ENCODE measurements around the gene TIFAB. TPM values are rescaled to one million over a fixed set of nuclear protein-coding genes. Genes with fewer than 3 reads are reported as not detected.

The TIFAB gene
- total RNA-seq, 1 experiment from 2014 or later: not detected

DNA sequence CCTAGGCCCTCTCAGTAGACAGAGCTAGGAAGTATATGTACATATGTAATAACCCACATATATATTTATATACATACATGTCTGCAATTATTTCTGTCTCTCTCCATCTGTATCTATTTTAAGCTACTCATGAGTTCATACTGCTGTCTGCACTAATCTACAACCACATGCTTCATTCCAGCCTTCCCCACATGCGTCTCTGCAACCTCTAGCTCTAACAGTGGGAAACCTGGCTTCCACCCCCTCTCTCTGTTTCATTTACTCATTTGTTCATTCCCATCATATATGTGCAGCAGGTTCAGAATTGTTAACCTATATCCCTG, 28.3 kb downstream of the TIFAB start (continued):
- TF ChIP-seq SRF (IDR thresholded peaks at IDR 0.05; ENCODE audit: low read depth) (no peak), SP1 (IDR thresholded peaks at IDR 0.05; ENCODE audit: low read depth) (no peak), CBX3 (IDR thresholded peaks at IDR 0.05; ENCODE audit: low read depth) (no peak)

- H3K9me2 ChIP-seq (ENCODE audit: insufficient read depth): no peaks in the 10 kb centered on the region
These were observed 28.9 kb downstream of the TIFAB start for GRCh38 chr5:135423146-135423845.

More at GRCh38 chr5:135423146-135423845, 28.9 kb downstream of the TIFAB start:
- ChIA-PET POLR2A (no interaction called here), RAD21 (ENCODE audit: low non-redundant PET in 1 of 2, low total read pairs in 2 of 2, uncharacterized antibody in 2 of 2, unreplicated experiment in 2 of 2) (no interaction called here), CTCF (interaction anchor here (1.2 kb wide), 1 partner anchor 11 kb away, joined by 6 read pairs; no protein-coding TSS in a partner anchor)
- BruUV-seq (replicated peaks): no TSS peak
- peak; percentile 82 for ATAC-seq
- Histone ChIP-seq H4K20me1 (ENCODE audit: insufficient read depth) (no peaks in the 10 kb centered on the region), H3K9me3 (ENCODE audit: control insufficient read depth in 1 of 2, insufficient read depth in 1 of 2, low read depth in 1 of 2, low read length in 2 of 2) (no peaks in the 10 kb centered on the region), H3K36me3 (ENCODE audit: control insufficient read depth in 1 of 2, insufficient read depth in 2 of 2, low read length in 2 of 2) (no peaks in the 10 kb centered on the region), H2AFZ (ENCODE audit: low read depth, low read length, poor library complexity, severe bottlenecking) (peak overlapping the region; percentile 100), H3K4me1 (ENCODE audit: control insufficient read depth in 1 of 2, insufficient read depth in 2 of 2, low read length in 2 of 2) (peaks cover 9 to 23% of the 10 kb centered on the region in 2 experiments; a peak in 3 of 4 replicates), H3K79me2 (ENCODE audit: insufficient read depth, low read length) (no peaks in the 10 kb centered on the region), H3K9ac (ENCODE audit: low read length) (peak overlapping the region; percentile 17), H3K4me3 (replicated peaks in 1 of 2; ENCODE audit: low read depth in 1 of 2, low read length in 2 of 2) (peak overlapping the region in 1 of 2 experiments; percentile 42; a peak in 2 of 4 replicates), H3K27ac (ENCODE audit: low read depth, low read length) (peak overlapping the region; percentile 2; the same call in 1 of the 2 replicates), H3K4me2 (ENCODE audit: low read length) (peak overlapping the region; percentile 74), H3K27me3 (ENCODE audit: insufficient read depth, low read length) (no peaks in the 10 kb centered on the region)
- intact Hi-C loops (cut with micrococcal nuclease): no loop called here
- DNase-seq (ENCODE audit: low read depth, low spot score): peak; percentile 29
- TF ChIP-seq JUND (IDR thresholded peaks at IDR 0.05) (peak; percentile 79), SIN3A (IDR thresholded peaks at IDR 0.05; ENCODE audit: low read depth) (no peak), SP1 (IDR thresholded peaks at IDR 0.05; ENCODE audit: low read depth) (peak; percentile 47), POLR2A (IDR thresholded peaks at IDR 0.05; ENCODE audit: borderline replicate concordance, extremely low read depth, insufficient read depth, insufficient read length) (no peak), FOSL1 (IDR thresholded peaks at IDR 0.05; ENCODE audit: low read depth) (peak; percentile 79), CBX3 (IDR thresholded peaks at IDR 0.05; ENCODE audit: low read depth) (peak; percentile 58; the same call in 1 of the 2 replicates), ELF1 (IDR thresholded peaks at IDR 0.05; ENCODE audit: borderline replicate concordance, low read depth) (no peak), RAD21 (IDR thresholded peaks at IDR 0.05; ENCODE audit: low read depth) (no peak), EZH2 (IDR thresholded peaks at IDR 0.05) (no peak), EGR1 (IDR thresholded peaks at IDR 0.05; ENCODE audit: low read depth) (no peak), SRF (IDR thresholded peaks at IDR 0.05; ENCODE audit: low read depth) (no peak), ZFX (IDR thresholded peaks at IDR 0.05) (no peak)
- TF ChIP-seq, protein P1, sequence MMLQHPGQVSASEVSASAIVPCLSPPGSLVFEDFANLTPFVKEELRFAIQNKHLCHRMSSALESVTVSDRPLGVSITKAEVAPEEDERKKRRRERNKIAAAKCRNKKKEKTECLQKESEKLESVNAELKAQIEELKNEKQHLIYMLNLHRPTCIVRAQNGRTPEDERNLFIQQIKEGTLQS (IDR thresholded peaks at IDR 0.05): peak; percentile 61
- TF ChIP-seq, protein P2, sequence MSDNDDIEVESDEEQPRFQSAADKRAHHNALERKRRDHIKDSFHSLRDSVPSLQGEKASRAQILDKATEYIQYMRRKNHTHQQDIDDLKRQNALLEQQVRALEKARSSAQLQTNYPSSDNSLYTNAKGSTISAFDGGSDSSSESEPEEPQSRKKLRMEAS (IDR thresholded peaks at IDR 0.05): 0 out of 2 replicates have a peak, but pooled peaks have one; percentile 33
- TF ChIP-seq, protein P3, sequence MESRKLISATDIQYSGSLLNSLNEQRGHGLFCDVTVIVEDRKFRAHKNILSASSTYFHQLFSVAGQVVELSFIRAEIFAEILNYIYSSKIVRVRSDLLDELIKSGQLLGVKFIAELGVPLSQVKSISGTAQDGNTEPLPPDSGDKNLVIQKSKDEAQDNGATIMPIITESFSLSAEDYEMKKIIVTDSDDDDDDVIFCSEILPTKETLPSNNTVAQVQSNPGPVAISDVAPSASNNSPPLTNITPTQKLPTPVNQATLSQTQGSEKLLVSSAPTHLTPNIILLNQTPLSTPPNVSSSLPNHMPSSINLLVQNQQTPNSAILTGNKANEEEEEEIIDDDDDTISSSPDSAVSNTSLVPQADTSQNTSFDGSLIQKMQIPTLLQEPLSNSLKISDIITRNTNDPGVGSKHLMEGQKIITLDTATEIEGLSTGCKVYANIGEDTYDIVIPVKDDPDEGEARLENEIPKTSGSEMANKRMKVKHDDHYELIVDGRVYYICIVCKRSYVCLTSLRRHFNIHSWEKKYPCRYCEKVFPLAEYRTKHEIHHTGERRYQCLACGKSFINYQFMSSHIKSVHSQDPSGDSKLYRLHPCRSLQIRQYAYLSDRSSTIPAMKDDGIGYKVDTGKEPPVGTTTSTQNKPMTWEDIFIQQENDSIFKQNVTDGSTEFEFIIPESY (IDR thresholded peaks at IDR 0.05; ENCODE audit: extremely low read depth, insufficient replicate concordance, low read length): no peak
- TF ChIP-seq, protein P4, sequence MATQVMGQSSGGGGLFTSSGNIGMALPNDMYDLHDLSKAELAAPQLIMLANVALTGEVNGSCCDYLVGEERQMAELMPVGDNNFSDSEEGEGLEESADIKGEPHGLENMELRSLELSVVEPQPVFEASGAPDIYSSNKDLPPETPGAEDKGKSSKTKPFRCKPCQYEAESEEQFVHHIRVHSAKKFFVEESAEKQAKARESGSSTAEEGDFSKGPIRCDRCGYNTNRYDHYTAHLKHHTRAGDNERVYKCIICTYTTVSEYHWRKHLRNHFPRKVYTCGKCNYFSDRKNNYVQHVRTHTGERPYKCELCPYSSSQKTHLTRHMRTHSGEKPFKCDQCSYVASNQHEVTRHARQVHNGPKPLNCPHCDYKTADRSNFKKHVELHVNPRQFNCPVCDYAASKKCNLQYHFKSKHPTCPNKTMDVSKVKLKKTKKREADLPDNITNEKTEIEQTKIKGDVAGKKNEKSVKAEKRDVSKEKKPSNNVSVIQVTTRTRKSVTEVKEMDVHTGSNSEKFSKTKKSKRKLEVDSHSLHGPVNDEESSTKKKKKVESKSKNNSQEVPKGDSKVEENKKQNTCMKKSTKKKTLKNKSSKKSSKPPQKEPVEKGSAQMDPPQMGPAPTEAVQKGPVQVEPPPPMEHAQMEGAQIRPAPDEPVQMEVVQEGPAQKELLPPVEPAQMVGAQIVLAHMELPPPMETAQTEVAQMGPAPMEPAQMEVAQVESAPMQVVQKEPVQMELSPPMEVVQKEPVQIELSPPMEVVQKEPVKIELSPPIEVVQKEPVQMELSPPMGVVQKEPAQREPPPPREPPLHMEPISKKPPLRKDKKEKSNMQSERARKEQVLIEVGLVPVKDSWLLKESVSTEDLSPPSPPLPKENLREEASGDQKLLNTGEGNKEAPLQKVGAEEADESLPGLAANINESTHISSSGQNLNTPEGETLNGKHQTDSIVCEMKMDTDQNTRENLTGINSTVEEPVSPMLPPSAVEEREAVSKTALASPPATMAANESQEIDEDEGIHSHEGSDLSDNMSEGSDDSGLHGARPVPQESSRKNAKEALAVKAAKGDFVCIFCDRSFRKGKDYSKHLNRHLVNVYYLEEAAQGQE (IDR thresholded peaks at IDR 0.05; ENCODE audit: low read depth): no peak

Data from HCT116 (cell line).